Measurements from ENCODE around the gene FOXRED2.
A peak's percentile ranks its signal among the peaks of the same experiment; 100 is the strongest.

FOXRED2 gene

DNA sequence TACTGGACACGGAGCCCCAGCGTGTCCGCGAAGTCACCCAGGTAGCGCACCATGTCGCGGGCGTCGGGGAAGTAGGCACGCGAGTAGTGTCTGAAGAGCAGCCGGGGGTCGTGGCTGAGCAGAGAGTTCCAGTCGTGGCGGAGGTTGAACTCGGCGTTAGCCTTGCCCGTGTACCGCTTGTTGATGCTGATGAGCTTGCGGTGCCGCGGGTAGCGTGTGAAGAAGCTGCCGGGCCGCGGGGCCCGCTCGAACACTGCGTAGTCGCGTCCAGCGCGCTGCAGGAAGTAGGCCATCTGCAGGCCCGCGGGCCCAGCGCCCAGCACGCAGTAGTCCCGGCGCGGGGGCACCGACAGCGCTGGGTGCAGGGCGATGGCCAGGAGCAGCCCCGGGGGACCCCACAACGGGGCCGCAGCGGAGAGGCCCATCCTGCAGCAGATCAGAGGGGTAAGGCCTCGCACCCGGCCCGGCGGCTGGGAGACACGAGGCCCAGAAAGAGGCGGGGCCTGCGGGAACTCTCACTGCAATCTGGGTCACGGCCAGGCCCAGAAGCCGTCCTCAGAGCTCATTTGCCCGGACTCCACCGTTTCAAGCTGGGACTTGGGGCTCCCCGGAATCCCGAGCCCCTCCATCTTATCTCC, 723 bp downstream of the FOXRED2 start:
- TF ChIP-seq, protein P1, sequence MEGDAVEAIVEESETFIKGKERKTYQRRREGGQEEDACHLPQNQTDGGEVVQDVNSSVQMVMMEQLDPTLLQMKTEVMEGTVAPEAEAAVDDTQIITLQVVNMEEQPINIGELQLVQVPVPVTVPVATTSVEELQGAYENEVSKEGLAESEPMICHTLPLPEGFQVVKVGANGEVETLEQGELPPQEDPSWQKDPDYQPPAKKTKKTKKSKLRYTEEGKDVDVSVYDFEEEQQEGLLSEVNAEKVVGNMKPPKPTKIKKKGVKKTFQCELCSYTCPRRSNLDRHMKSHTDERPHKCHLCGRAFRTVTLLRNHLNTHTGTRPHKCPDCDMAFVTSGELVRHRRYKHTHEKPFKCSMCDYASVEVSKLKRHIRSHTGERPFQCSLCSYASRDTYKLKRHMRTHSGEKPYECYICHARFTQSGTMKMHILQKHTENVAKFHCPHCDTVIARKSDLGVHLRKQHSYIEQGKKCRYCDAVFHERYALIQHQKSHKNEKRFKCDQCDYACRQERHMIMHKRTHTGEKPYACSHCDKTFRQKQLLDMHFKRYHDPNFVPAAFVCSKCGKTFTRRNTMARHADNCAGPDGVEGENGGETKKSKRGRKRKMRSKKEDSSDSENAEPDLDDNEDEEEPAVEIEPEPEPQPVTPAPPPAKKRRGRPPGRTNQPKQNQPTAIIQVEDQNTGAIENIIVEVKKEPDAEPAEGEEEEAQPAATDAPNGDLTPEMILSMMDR (conservative IDR thresholded peaks at IDR 0.05; ENCODE audit: low read depth, low read length) = no peak
- peak overlapping the region; percentile 40 for H3K4me3 ChIP-seq (ENCODE audit: low read length)
- DNase-seq (ENCODE audit: low read depth) = no peak

DNA sequence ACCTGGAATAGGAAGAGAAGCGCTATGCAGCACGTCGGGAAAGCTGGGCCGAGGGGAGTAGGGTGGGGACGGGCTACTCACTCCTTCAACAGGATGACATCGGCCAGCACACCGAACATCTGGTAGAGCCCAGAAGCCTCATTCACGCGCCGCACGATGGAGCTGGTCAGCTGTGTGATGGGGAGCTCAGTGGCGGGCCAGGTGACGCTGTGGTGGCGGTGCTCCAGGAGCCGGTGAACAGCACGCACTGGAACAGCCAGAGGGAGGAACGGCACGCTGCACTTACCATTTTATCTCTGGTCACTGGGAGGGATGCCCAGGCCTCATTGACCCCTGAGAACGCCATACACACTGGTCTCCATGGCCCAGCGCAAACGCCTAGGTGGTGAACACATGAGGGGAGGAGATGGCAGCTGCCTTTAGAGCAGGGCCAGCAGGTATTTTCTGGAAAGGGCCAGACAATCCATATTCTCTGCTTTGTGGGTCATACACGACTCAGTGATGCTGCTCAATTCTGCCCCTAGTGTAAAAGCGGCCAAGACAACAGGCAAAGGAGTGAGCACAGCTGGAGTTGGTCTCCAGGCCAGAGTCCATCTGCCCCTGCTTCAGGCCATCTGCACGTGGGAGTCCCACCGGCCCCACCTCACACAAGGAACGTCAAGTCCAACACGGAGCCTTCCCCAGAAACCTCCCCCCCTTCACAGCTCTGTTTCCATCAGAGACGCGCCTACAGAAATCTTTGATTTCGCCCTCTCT, 8.8 kb downstream of the FOXRED2 start:
- TF ChIP-seq, protein P1 (conservative IDR thresholded peaks at IDR 0.05; ENCODE audit: low read depth, low read length) = peak; percentile 3
- H3K4me3 ChIP-seq (ENCODE audit: low read length) = no peak overlapping the region
- DNase-seq (ENCODE audit: low read depth) = no peak

DNA sequence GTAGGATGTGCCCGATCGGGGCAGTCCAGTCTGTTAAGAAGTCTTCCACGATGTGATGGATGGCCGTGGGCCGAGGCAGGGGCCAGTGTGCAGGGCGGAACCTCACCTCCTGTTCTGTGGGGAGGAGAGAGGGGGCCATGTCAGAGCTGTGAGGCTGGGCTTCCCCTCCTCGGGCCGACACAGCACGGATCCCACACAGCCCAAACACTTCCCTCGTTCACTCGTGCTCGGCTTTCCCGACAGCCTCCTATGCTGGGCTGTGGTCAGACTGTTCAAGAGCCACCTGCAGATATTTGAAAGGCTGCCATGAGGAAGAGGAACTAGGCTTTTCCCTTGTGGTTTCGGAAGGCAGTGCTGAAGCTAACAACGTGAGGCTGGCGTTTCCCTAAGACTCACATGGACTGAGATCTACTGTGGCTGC, 13.1 kb downstream of the FOXRED2 start:
- H3K4me3 ChIP-seq (ENCODE audit: low read length) = no peak overlapping the region
- DNase-seq (ENCODE audit: low read depth) = no peak
- TF ChIP-seq, protein P1 (conservative IDR thresholded peaks at IDR 0.05; ENCODE audit: low read depth, low read length) = no peak

DNA sequence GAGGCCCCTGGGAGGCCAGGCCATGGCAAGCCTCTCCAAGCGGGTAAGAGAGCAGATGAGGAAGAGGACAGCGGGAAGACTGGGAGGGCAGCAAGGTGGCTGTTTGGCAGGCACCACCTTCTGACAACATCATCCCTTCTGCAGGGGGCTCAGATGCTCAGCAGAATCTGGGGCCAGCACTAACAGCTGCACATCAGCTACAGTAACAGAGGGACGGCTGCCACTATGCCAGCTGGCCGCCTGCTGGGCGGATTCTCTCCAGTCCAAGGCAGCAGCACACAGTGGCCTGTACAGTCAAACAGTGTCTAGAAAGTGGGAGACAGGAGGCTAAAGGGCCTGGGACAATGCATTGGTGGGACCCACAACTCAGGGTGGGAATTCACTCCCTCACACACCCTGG, 14.7 kb downstream of the FOXRED2 start:
- no peak for DNase-seq (ENCODE audit: low read depth)
- no peak overlapping the region for H3K4me3 ChIP-seq (ENCODE audit: low read length)
- TF ChIP-seq, protein P1 (conservative IDR thresholded peaks at IDR 0.05; ENCODE audit: low read depth, low read length) = no peak

DNA sequence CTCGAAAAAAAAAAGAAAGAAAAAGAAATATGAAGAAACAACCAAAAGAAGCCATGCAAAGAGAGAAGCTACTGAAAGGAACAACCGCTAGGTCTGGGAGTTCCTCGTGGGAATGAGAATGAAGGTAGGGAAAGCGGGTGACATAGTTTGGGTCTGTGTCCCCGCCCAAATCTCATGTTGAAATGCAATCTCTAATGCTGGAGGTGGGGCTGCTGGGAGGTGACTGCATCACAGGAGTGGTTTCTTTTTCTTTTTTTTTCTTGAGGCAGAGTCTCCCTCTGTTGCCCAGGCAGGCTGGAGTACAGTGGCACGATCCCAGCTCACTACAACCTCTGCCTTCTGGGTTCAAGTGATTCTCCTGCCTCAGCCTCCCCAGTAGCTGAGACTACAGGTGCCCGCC, 15.7 kb downstream of the FOXRED2 start:
- TF ChIP-seq, protein P1 (conservative IDR thresholded peaks at IDR 0.05; ENCODE audit: low read depth, low read length) = no peak
- DNase-seq (ENCODE audit: low read depth) = no peak
- no peak overlapping the region for H3K4me3 ChIP-seq (ENCODE audit: low read length)

DNA sequence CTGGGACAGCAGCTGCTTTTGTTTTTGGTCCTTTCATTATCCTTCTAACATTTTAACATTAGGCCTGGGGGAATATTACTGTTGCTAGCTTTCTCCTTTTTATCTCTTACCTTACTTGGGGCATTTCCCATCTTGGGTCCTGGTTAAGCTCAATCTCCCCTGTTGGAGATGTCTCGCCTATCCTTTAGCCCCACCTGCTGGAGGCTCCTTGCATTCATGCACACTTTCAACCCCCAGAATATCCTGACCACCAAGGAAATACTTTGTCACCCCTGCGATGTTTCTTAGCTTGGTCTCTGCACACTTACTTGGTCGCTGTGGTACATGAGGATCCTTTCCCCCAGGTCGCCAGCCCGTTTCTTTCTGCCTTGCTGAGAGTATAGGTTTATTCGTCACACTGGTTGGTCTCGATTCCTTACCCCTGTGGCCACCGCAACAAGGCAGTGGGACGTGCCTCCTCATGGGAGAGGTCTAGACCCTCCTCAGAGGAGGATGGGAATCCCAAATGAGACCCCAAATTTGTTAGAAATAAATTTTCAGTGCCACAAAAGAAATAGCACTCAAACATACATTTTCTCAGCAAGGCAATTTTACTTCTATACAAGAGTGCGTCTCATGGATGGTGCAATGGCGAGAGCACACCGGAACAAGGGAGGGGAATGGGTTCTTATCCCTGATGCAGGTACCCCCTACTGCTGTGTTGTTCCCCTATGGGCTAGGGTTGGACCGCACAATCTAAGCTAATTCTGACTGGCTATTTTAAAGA, 20.0 kb downstream of the FOXRED2 start:
- TF ChIP-seq, protein P1 (conservative IDR thresholded peaks at IDR 0.05; ENCODE audit: low read depth, low read length) = peak; percentile 72
- H3K4me3 ChIP-seq (ENCODE audit: low read length) = no peak overlapping the region
- no peak for DNase-seq (ENCODE audit: low read depth)

Data from retinal pigment epithelial cell (primary cell).